Astrocyte of the spinal cord (primary cell): ENCODE results near the gene CADPS.

Source experiments
- DNase-seq: peaks from one replicate; pipeline ENCODE4 v3.0.0; 2011; ENCODE audit warnings: low read depth, low spot score
- H3K4me3 ChIP-seq: 2 replicates; pipeline ENCODE4 v1.5.1; 2011; ENCODE audit warnings: low read depth, mild to moderate bottlenecking, low read length, moderate library complexity
- CTCF ChIP-seq: IDR thresholded peaks from 2 replicates; pipeline ENCODE4 v1.5.1; 2012; ENCODE audit warnings: low read depth, mild to moderate bottlenecking, low read length, inconsistent platforms
- in situ Hi-C: cut with HindIII; loops from 2 replicates; pipeline ENCODE4 v1.10.0; 2017; ENCODE audit warnings: low sequenced_read_pairs

The CADPS gene

DNA sequence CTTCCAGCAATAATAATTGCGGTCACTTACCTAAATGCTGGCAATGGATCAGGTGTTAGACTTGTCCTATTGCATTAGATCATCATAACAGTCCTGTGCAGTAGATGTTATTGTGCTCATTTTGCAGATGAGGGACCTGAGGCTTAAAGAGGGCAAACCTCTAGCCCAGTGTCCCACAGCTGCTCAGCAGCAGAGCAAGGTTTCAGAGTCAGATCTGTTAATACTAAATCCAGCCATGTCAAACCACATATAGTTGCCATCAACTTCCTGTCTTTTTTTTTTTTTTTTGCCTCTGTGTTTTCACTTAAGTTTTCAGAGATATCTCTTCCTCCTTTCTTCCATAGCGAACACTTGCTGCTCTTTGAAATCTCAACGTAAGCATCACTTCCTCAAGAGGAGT, 514.0 kb downstream of the CADPS start:
- DNase-seq, result no peak
- H3K4me3 ChIP-seq, result no peak overlapping the region
- TF ChIP-seq CTCF, result no peak
- in situ Hi-C loops, result no loop called here

DNA sequence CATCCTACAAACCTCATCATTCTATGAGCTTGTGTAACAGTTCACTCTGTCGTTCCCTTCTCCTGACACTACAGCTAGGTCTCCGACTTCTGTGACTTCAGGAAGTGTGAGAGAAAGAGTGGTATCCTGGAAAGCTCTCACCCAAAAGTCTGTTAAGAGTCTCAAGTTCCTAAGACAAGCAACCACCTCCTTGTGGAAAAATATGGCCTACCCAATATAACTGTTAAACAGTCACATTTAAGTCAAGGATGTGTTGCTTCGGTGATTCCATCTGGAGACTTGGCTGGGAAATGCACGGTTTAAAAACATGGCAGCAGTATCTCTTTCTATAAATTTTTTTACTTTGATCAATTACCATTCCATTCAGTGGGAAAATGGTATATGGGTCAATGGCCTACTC, 515.7 kb downstream of the CADPS start:
- no peak for TF ChIP-seq CTCF
- in situ Hi-C loops, result no loop called here
- H3K4me3 ChIP-seq, result no peak overlapping the region

GRCh38 chr3:62356356-62356755, 518.9 kb downstream of the CADPS start:
- no peak overlapping the region for H3K4me3 ChIP-seq
- DNase-seq, result no peak
- no peak for TF ChIP-seq CTCF
- in situ Hi-C loops, result no loop called here

More for the DNA sequence above, 515.7 kb downstream of the CADPS start:
- no peak for DNase-seq

DNA sequence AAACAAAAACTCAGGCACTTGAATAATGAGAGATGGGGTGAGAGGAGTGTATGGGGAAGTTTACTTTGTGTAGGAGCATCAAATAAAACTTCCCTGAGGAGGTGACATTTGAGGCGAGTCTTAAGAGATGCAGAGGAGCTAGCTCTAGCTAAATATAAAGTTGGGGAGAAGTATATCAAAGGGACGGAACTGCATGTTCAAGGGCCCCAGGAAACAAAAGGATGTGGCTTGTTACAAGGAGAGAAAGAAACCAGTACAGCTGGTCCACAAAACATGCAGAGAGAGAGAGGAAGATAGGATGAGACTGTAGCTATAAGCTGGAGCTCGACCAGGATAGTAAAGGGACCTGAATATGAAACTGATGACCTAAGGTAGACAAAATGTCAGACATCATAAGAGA, 519.5 kb downstream of the CADPS start:
- no peak for TF ChIP-seq CTCF
- in situ Hi-C loops, result no loop called here
- no peak overlapping the region for H3K4me3 ChIP-seq
- DNase-seq, result no peak
